ENCODE measurements around the gene GTF2E1. TPM values are rescaled to one million over a fixed set of nuclear protein-coding genes. Genes with fewer than 3 reads are reported as not detected.

The GTF2E1 gene
- total RNA-seq, 1 experiment from 2014 or later = 24.0 TPM

Small RNAs within 50 kb of the gene (small RNA-seq; reads per million reads assigned to genes)
- gene MTCO1P29 = 0 reads per million in 2 experiments
- 0 reads per million in 2 experiments for gene MTCO2P29

Other genes with a start within 250 kb of the GTF2E1 start
- 291 and 293 TPM in 2 replicates for gene NDUFB4, start 146.4 kb upstream of the GTF2E1 start, total RNA-seq (2014; rRNA removed; shearing (Covaris generic))
- not detected in 2 replicates for gene HGD, start 60.5 kb upstream of the GTF2E1 start, total RNA-seq (2014; rRNA removed; shearing (Covaris generic))
- gene RABL3, start 228 bp upstream of the GTF2E1 start, total RNA-seq (2014; rRNA removed; shearing (Covaris generic)) = 8.6 and 12.5 TPM in 2 replicates
- 2.0 and 2.8 TPM in 2 replicates for gene STXBP5L, start 165.5 kb downstream of the GTF2E1 start, total RNA-seq (2014; rRNA removed; shearing (Covaris generic))